GM23248 (cell line): Measurements from ENCODE around the gene ATF2. TPM values are rescaled to one million over a fixed set of nuclear protein-coding genes. Genes with fewer than 3 reads are reported as not detected.

Experiments used
- DNase-seq: peaks from one replicate; pipeline ENCODE4 v3.0.0-alpha.2; 2015
- H2AFZ ChIP-seq: fragments of 200-600 bp; sonication (generic); 2 replicates; pipeline ENCODE4 v1.6.1; 2016; ENCODE audit warnings: antibody characterized with exemption
- H3F3A ChIP-seq: fragments of 200-600 bp; sonication (generic); 2 replicates; pipeline ENCODE4 v1.6.1; 2016; ENCODE audit warnings: mild to moderate bottlenecking, antibody characterized with exemption, mixed run types; ENCODE audit not compliant: insufficient read depth
- H3K27ac ChIP-seq: fragments of 200-600 bp; sonication (generic); 2 replicates; pipeline ENCODE4 v1.5.1; 2016; ENCODE audit warnings: mild to moderate bottlenecking
- H3K27me3 ChIP-seq: fragments of 200-600 bp; sonication (generic); replicated peaks from 2 replicates; pipeline ENCODE4 v1.6.1; 2016; ENCODE audit warnings: mild to moderate bottlenecking; ENCODE audit not compliant: insufficient read depth
- H3K36me3 ChIP-seq: fragments of 200-600 bp; sonication (generic); 2 replicates; pipeline ENCODE4 v1.6.1; 2016; ENCODE audit warnings: low read depth, mild to moderate bottlenecking
- H3K4me1 ChIP-seq: fragments of 200-600 bp; sonication (generic); 2 replicates; pipeline ENCODE4 v1.6.1; 2016; ENCODE audit warnings: mild to moderate bottlenecking; ENCODE audit not compliant: insufficient read depth
- H3K4me2 ChIP-seq: fragments of 200-600 bp; sonication (generic); one replicate; pipeline ENCODE4 v1.6.1; 2016; ENCODE audit warnings: mild to moderate bottlenecking; ENCODE audit not compliant: unreplicated experiment
- H3K4me3 ChIP-seq: fragments of 200-600 bp; sonication (generic); 2 replicates; pipeline ENCODE4 v1.5.1; 2016; ENCODE audit warnings: mild to moderate bottlenecking
- H3K79me2 ChIP-seq: fragments of 200-600 bp; sonication (generic); 2 replicates; pipeline ENCODE4 v1.6.1; 2016; ENCODE audit warnings: mild to moderate bottlenecking; ENCODE audit not compliant: insufficient read depth
- H3K9ac ChIP-seq: fragments of 200-600 bp; sonication (generic); 2 replicates; pipeline ENCODE4 v1.6.1; 2016; ENCODE audit warnings: mild to moderate bottlenecking
- H3K9me2 ChIP-seq: fragments of 200-600 bp; sonication (generic); 2 replicates; pipeline ENCODE4 v1.6.1; 2016; ENCODE audit warnings: mixed run types, mild to moderate bottlenecking, moderate library complexity; ENCODE audit not compliant: insufficient read depth
- H3K9me3 ChIP-seq: fragments of 200-600 bp; sonication (generic); one replicate; pipeline ENCODE4 v1.6.1; 2017; ENCODE audit warnings: low read depth
- H4K20me1 ChIP-seq: fragments of 200-600 bp; sonication (generic); 2 replicates; pipeline ENCODE4 v1.6.0; 2016; ENCODE audit not compliant: insufficient read depth
- EZH2 ChIP-seq: fragments of 200-600 bp; sonication (generic); IDR thresholded peaks from 2 replicates; pipeline ENCODE4 v1.6.1; 2018; ENCODE audit warnings: antibody characterized with exemption, mild to moderate bottlenecking; ENCODE audit not compliant: insufficient read depth, poor library complexity, severe bottlenecking
- EZH2phosphoT487 ChIP-seq: fragments of 200-600 bp; sonication (generic); IDR thresholded peaks from 2 replicates; pipeline ENCODE4 v1.6.1; 2018; ENCODE audit warnings: antibody characterized with exemption, moderate library complexity, mild to moderate bottlenecking, low read depth; ENCODE audit not compliant: insufficient read depth
- WGBS, 2 experiments: methylation state at CpG; one replicate each; pipeline ENCODE4 v1.1.6; 2015 to 2017; ENCODE audit warnings: low lambda C conversion rate in 2 of 2, low coverage in 1 of 2; ENCODE audit errors: missing lambda C conversion rate in 2 of 2; 5-methylcytosine and 5-hydroxymethylcytosine counted together
- in situ Hi-C: fragments of 300-500 bp; cut with MboI; formaldehyde crosslinking; loops from 2 replicates; pipeline ENCODE4 v1.15.0; 2020
- polyA plus RNA-seq: library from polyadenylated mRNA; unstranded; fragments of >200 nt; fragmentation: Nextera tagmentation; extraction: Ambion mirVana; gene quantifications from 2 replicates; pipeline ENCODE4 v1.2.1, GENCODE V29; 2016
- total RNA-seq: library from RNA; depleted of rRNA; stranded (reverse); fragments of >200 nt; shearing (Covaris generic); gene quantifications from 2 replicates; pipeline ENCODE4 v1.2.3, GENCODE V29; 2014

ATF2 gene
- total and polyA plus RNA-seq, 2 experiments from 2014 or later: 26.8 to 33.8 TPM

DNA sequence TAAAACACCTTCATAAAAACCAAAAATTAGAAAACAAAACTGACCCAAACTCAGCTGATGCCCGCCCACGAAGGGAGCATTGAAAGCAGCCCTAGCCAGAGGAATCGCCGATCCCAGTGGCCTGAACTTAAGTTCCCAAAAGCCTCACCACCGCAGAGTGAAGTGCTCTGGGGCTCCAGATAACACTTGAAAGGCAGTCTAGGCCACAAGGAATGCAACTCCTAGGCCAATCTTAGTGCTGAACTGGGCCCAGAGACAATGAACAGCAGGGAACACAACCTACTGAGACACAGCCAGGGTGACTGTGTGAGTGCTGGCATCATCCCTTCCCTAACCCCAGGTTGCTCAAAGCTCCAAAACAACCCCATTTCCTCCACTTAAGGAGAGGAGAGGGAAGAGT is 103.2 kb downstream of the ATF2 start:
- no peak overlapping the region for H3K4me2 ChIP-seq
- no peaks in the 10 kb centered on the region for H3K36me3 ChIP-seq
- H3F3A ChIP-seq: no peaks in the 10 kb centered on the region
- DNase-seq: no peak
- no peak overlapping the region for H2AFZ ChIP-seq
- in situ Hi-C loops: no loop called here
- no peak for TF ChIP-seq EZH2
- TF ChIP-seq EZH2phosphoT487: no peak
- no peak overlapping the region for H3K27ac ChIP-seq
- H3K9ac ChIP-seq: no peak overlapping the region
- 97 to 98% methylated on average over 5 of the region's 5 CpGs for WGBS, 2 experiments
- no peaks in the 10 kb centered on the region for H3K27me3 ChIP-seq
- H3K4me1 ChIP-seq: peaks cover 7% of the 10 kb centered on the region; the same call in 1 of the 2 replicates
- H3K9me2 ChIP-seq: no peaks in the 10 kb centered on the region; the same call in 1 of the 2 replicates
- no peak overlapping the region for H3K4me3 ChIP-seq
- no peaks in the 10 kb centered on the region for H4K20me1 ChIP-seq
- no peaks in the 10 kb centered on the region for H3K9me3 ChIP-seq
- no peaks in the 10 kb centered on the region for H3K79me2 ChIP-seq

- Histone ChIP-seq H3K79me2 (no peaks in the 10 kb centered on the region), H3K4me1 (peaks cover 7% of the 10 kb centered on the region; the same call in 1 of the 2 replicates), H3K9ac (no peak overlapping the region), H3K36me3 (no peaks in the 10 kb centered on the region), H2AFZ (no peak overlapping the region), H3K27ac (no peak overlapping the region), H3K27me3 (no peaks in the 10 kb centered on the region), H3K9me3 (no peaks in the 10 kb centered on the region), H3K4me3 (no peak overlapping the region), H3K4me2 (no peak overlapping the region), H4K20me1 (no peaks in the 10 kb centered on the region), H3K9me2 (no peaks in the 10 kb centered on the region; the same call in 1 of the 2 replicates), H3F3A (no peaks in the 10 kb centered on the region)
- 75 to 78% methylated on average over 2 of the region's 2 CpGs for WGBS, 2 experiments
- TF ChIP-seq EZH2phosphoT487: no peak
- no peak for TF ChIP-seq EZH2
- in situ Hi-C loops: no loop called here
- DNase-seq: peak; percentile 32
Observed at GRCh38 chr2:175063741-175064140, 104.3 kb downstream of the ATF2 start.

GRCh38 chr2:175062787-175063585 is 105.0 kb downstream of the ATF2 start:
- Histone ChIP-seq H3K4me1 (peaks cover 7% of the 10 kb centered on the region; the same call in 1 of the 2 replicates), H3K4me3 (no peak overlapping the region), H3K36me3 (no peaks in the 10 kb centered on the region), H3K4me2 (no peak overlapping the region), H3K9me3 (no peaks in the 10 kb centered on the region), H3K27ac (no peak overlapping the region), H3K79me2 (no peaks in the 10 kb centered on the region), H3K27me3 (no peaks in the 10 kb centered on the region), H2AFZ (no peak overlapping the region), H3K9ac (no peak overlapping the region), H3K9me2 (no peaks in the 10 kb centered on the region; the same call in 1 of the 2 replicates), H3F3A (no peaks in the 10 kb centered on the region), H4K20me1 (no peaks in the 10 kb centered on the region)
- in situ Hi-C loops: no loop called here
- TF ChIP-seq EZH2phosphoT487 (no peak), EZH2 (no peak)
- no peak for DNase-seq
- 97 to 99% methylated on average over 10 of the region's 10 CpGs for WGBS, 2 experiments

DNA sequence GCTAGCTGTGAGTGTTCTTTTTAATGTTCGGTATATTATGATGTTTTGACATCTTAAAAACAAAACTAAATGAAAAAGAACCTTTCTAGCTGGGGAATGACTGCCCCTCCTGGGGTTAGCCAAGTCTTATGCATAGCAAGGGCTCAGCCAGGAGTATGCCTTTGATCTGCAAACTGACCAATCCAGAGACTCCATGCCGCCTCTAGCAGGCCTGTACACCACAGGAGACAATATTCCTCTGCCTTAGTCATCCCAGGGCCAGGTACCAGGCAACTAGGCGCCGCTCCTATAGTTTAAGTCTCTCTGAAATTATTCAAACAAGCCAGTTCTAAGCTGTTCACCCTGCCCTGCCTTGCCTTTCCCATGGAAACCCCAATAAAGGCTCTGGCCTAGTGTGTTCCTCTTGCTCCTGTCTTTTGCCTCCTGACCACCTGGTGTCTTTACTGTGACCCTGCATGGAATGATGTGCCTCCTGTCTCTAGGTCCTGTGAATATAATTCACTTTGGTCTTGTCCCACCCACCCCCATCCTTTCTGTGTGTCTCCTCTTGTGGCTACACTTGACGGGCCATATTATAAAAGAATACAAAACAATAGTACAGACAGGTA is 110.8 kb downstream of the ATF2 start:
- H2AFZ ChIP-seq: no peak overlapping the region

More for the DNA sequence above, 110.8 kb downstream of the ATF2 start:
- DNase-seq: no peak
- Histone ChIP-seq H3K79me2 (no peaks in the 10 kb centered on the region), H3K4me3 (no peak overlapping the region), H3K4me1 (no peaks in the 10 kb centered on the region), H3K9ac (no peak overlapping the region), H3K9me3 (no peaks in the 10 kb centered on the region), H3F3A (no peaks in the 10 kb centered on the region), H3K9me2 (no peaks in the 10 kb centered on the region), H4K20me1 (no peaks in the 10 kb centered on the region), H3K4me2 (no peak overlapping the region), H3K27ac (no peak overlapping the region), H3K27me3 (no peaks in the 10 kb centered on the region), H3K36me3 (no peaks in the 10 kb centered on the region)
- in situ Hi-C loops: no loop called here
- 97% methylated on average over 5 of the region's 5 CpGs for WGBS, 2 experiments
- TF ChIP-seq EZH2: no peak
- TF ChIP-seq EZH2phosphoT487: no peak
